ENCODE results near the gene WNT7B. TPM values are rescaled to one million over a fixed set of nuclear protein-coding genes. Genes with fewer than 3 reads are reported as not detected.
A peak's percentile ranks its signal among the peaks of the same experiment; 100 is the strongest.

Gene WNT7B
- total RNA-seq, 1 experiment from 2014 or later = 0.33 TPM

DNA sequence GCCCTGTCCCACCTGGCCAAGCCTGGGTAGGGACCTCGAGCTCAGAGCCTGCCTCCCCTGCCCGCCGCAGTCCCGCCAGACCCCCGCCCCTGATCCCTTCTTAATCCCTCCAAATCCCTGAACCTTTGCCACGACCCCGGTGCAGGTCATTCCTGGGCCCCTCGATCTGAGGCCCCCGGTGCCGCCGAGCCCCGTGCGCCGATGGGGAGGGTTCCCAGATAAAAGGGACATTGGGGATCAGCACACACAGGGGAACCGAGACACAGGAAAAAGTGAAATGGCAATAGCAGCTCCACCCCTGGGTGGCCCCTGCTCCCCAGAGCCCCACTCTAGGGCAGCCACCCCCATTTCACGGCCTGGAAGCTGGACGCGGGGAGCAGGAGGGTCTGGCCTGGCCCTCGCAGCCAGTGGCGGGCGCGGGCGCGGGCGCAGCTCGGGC is 1.3 kb upstream of the WNT7B start:
- no peak for DNase-seq (ENCODE audit: low spot score)
- H3K27me3 Mint-ChIP-seq (ENCODE audit: low read depth) = peaks cover 46% of the 10 kb centered on the region
- H3K9me3 Mint-ChIP-seq = no peaks in the 10 kb centered on the region; the same call in 1 of the 2 replicates
- ChIA-PET CTCF (interaction anchor here (0.8 to 1.0 kb wide), 3 partner anchors 340 to 378 kb away, joined by 3 read pairs; no protein-coding TSS in a partner anchor), POLR2A (interaction anchor here (0.5 kb wide), 1 partner anchor 248 kb away, joined by 4 read pairs; no protein-coding TSS in a partner anchor)
- no peak for ATAC-seq
- H3K27ac Mint-ChIP-seq = no peak overlapping the region
- H3K36me3 Mint-ChIP-seq = no peaks in the 10 kb centered on the region
- TF ChIP-seq IRF2 (CRISPR knock-in tag; IDR thresholded peaks at IDR 0.05; ENCODE audit: borderline replicate concordance, low read depth) = no peak
- no peak for TF ChIP-seq FOXP1 (CRISPR knock-in tag; IDR thresholded peaks at IDR 0.05; ENCODE audit: borderline replicate concordance)
- no peak for TF ChIP-seq ZNF671 (CRISPR knock-in tag; IDR thresholded peaks at IDR 0.05)
- no peak for TF ChIP-seq SP1 (CRISPR knock-in tag; conservative IDR thresholded peaks at IDR 0.05)
- TF ChIP-seq, protein P1, sequence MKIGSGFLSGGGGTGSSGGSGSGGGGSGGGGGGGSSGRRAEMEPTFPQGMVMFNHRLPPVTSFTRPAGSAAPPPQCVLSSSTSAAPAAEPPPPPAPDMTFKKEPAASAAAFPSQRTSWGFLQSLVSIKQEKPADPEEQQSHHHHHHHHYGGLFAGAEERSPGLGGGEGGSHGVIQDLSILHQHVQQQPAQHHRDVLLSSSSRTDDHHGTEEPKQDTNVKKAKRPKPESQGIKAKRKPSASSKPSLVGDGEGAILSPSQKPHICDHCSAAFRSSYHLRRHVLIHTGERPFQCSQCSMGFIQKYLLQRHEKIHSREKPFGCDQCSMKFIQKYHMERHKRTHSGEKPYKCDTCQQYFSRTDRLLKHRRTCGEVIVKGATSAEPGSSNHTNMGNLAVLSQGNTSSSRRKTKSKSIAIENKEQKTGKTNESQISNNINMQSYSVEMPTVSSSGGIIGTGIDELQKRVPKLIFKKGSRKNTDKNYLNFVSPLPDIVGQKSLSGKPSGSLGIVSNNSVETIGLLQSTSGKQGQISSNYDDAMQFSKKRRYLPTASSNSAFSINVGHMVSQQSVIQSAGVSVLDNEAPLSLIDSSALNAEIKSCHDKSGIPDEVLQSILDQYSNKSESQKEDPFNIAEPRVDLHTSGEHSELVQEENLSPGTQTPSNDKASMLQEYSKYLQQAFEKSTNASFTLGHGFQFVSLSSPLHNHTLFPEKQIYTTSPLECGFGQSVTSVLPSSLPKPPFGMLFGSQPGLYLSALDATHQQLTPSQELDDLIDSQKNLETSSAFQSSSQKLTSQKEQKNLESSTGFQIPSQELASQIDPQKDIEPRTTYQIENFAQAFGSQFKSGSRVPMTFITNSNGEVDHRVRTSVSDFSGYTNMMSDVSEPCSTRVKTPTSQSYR (CRISPR knock-in tag; IDR thresholded peaks at IDR 0.05) = no peak
- no peak for TF ChIP-seq NFYB (CRISPR knock-in tag; conservative IDR thresholded peaks at IDR 0.05; ENCODE audit: low read depth)
- no peak for TF ChIP-seq ESRRA (CRISPR knock-in tag; IDR thresholded peaks at IDR 0.05; ENCODE audit: borderline replicate concordance)
- no peak for TF ChIP-seq CBFB (CRISPR knock-in tag; IDR thresholded peaks at IDR 0.05; ENCODE audit: low read depth)
- TF ChIP-seq, protein P2, sequence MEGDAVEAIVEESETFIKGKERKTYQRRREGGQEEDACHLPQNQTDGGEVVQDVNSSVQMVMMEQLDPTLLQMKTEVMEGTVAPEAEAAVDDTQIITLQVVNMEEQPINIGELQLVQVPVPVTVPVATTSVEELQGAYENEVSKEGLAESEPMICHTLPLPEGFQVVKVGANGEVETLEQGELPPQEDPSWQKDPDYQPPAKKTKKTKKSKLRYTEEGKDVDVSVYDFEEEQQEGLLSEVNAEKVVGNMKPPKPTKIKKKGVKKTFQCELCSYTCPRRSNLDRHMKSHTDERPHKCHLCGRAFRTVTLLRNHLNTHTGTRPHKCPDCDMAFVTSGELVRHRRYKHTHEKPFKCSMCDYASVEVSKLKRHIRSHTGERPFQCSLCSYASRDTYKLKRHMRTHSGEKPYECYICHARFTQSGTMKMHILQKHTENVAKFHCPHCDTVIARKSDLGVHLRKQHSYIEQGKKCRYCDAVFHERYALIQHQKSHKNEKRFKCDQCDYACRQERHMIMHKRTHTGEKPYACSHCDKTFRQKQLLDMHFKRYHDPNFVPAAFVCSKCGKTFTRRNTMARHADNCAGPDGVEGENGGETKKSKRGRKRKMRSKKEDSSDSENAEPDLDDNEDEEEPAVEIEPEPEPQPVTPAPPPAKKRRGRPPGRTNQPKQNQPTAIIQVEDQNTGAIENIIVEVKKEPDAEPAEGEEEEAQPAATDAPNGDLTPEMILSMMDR (IDR thresholded peaks at IDR 0.05) = no peak
- TF ChIP-seq ZSCAN18 (CRISPR knock-in tag; IDR thresholded peaks at IDR 0.05) = no peak
- TF ChIP-seq JAZF1 (CRISPR knock-in tag; IDR thresholded peaks at IDR 0.05) = no peak
- peaks cover 11% of the 10 kb centered on the region for H3K4me1 Mint-ChIP-seq
- H3K4me3 Mint-ChIP-seq = peak overlapping the region; percentile 68

- peak; percentile 41 for DNase-seq (ENCODE audit: low spot score)
Measured at GRCh38 chr22:45977551-45978274, 751 bp upstream of the WNT7B start.

More at GRCh38 chr22:45977551-45978274, 751 bp upstream of the WNT7B start:
- peak; percentile 5; the same call in 1 of the 2 replicates for ATAC-seq
- ChIA-PET POLR2A (interaction anchor here (0.5 kb wide), 1 partner anchor 248 kb away, joined by 4 read pairs; no protein-coding TSS in a partner anchor), CTCF (interaction anchor here (0.8 to 1.0 kb wide), 3 partner anchors 339 to 378 kb away, joined by 3 read pairs; no protein-coding TSS in a partner anchor)
- Mint-ChIP-seq H3K27ac (no peak overlapping the region), H3K4me1 (peaks cover 11% of the 10 kb centered on the region), H3K9me3 (no peaks in the 10 kb centered on the region; the same call in 1 of the 2 replicates), H3K36me3 (peaks cover 3% of the 10 kb centered on the region), H3K4me3 (peak overlapping the region; percentile 68), H3K27me3 (ENCODE audit: low read depth) (peaks cover 52% of the 10 kb centered on the region)
- TF ChIP-seq MXD4 (CRISPR knock-in tag; IDR thresholded peaks at IDR 0.05; ENCODE audit: borderline replicate concordance) (no peak), ZNF121 (CRISPR knock-in tag; IDR thresholded peaks at IDR 0.05) (peak; percentile 75; the same call in 1 of the 2 replicates)
- TF ChIP-seq, protein P3, sequence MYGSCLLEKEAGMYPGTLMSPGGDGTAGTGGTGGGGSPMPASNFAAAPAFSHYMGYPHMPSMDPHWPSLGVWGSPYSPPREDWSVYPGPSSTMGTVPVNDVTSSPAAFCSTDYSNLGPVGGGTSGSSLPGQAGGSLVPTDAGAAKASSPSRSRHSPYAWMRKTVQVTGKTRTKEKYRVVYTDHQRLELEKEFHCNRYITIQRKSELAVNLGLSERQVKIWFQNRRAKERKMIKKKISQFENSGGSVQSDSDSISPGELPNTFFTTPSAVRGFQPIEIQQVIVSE (CRISPR knock-in tag; IDR thresholded peaks at IDR 0.05; ENCODE audit: borderline replicate concordance) = no peak
- TF ChIP-seq, protein P4, sequence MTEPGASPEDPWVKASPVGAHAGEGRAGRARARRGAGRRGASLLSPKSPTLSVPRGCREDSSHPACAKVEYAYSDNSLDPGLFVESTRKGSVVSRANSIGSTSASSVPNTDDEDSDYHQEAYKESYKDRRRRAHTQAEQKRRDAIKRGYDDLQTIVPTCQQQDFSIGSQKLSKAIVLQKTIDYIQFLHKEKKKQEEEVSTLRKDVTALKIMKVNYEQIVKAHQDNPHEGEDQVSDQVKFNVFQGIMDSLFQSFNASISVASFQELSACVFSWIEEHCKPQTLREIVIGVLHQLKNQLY (CRISPR knock-in tag; IDR thresholded peaks at IDR 0.05) = 0 out of 2 replicates have a peak, but pooled peaks have one; percentile 39
- TF ChIP-seq, protein P5, sequence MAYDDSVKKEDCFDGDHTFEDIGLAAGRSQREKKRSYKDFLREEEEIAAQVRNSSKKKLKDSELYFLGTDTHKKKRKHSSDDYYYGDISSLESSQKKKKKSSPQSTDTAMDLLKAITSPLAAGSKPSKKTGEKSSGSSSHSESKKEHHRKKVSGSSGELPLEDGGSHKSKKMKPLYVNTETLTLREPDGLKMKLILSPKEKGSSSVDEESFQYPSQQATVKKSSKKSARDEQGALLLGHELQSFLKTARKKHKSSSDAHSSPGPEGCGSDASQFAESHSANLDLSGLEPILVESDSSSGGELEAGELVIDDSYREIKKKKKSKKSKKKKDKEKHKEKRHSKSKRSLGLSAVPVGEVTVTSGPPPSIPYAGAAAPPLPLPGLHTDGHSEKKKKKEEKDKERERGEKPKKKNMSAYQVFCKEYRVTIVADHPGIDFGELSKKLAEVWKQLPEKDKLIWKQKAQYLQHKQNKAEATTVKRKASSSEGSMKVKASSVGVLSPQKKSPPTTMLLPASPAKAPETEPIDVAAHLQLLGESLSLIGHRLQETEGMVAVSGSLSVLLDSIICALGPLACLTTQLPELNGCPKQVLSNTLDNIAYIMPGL (CRISPR knock-in tag; IDR thresholded peaks at IDR 0.05) = 0 out of 2 replicates have a peak, but pooled peaks have one; percentile 24
